Activated naive CD4-positive, alpha-beta T cell (primary cell): Measurements from ENCODE around the gene APOBEC3H.

Experiments
- DNase-seq, 4 experiments: peaks; one replicate each; lab custom pipeline; 2025; lab: John Stamatoyannopoulos, UW

Gene APOBEC3H

GRCh38 chr22:39110631-39111561, 13.9 kb downstream of the APOBEC3H start:
- no peak for DNase-seq

GRCh38 chr22:39114112-39114511, 17.1 kb downstream of the APOBEC3H start:
- no peak for DNase-seq

- DNase-seq = no peak
Observed at GRCh38 chr22:39115570-39115969, 18.5 kb downstream of the APOBEC3H start.

- DNase-seq = no peak
Observed at GRCh38 chr22:39115977-39116621, 19.1 kb downstream of the APOBEC3H start.

- peak in 2 of 4 experiments; percentile 44 to 60 for DNase-seq
Observed at GRCh38 chr22:39117585-39118191, 20.6 kb downstream of the APOBEC3H start.

GRCh38 chr22:39120983-39121382, 23.9 kb downstream of the APOBEC3H start:
- DNase-seq = no peak

- DNase-seq = no peak
Observed at GRCh38 chr22:39122772-39123470, 25.9 kb downstream of the APOBEC3H start.

GRCh38 chr22:39123751-39124581, 26.9 kb downstream of the APOBEC3H start:
- DNase-seq = no peak

GRCh38 chr22:39125622-39126021, 28.6 kb downstream of the APOBEC3H start:
- no peak for DNase-seq

- DNase-seq = no peak
Observed at GRCh38 chr22:39128508-39128907, 31.5 kb downstream of the APOBEC3H start.

GRCh38 chr22:39129081-39129480, 32.0 kb downstream of the APOBEC3H start:
- no peak for DNase-seq

GRCh38 chr22:39129746-39130145, 32.7 kb downstream of the APOBEC3H start:
- DNase-seq = no peak

GRCh38 chr22:39130152-39130704, 33.2 kb downstream of the APOBEC3H start:
- no peak for DNase-seq

- DNase-seq = no peak
Observed at GRCh38 chr22:39130892-39131855, 34.1 kb downstream of the APOBEC3H start.

GRCh38 chr22:39132281-39132680, 35.2 kb downstream of the APOBEC3H start:
- DNase-seq = no peak

- DNase-seq = no peak
Observed at GRCh38 chr22:39132871-39133524, 36.0 kb downstream of the APOBEC3H start.

- DNase-seq = no peak
Observed at GRCh38 chr22:39133871-39134270, 36.8 kb downstream of the APOBEC3H start.

GRCh38 chr22:39134366-39135091, 37.5 kb downstream of the APOBEC3H start:
- no peak for DNase-seq
